B cell (primary cell): ENCODE measurements around the gene SRGAP1.

Experiments
- EZH2 ChIP-seq: IDR thresholded peaks from 2 replicates; pipeline ENCODE4 v1.6.1; 2012; ENCODE audit warnings: borderline replicate concordance, low read depth, mild to moderate bottlenecking, moderate library complexity, low read length; ENCODE audit not compliant: insufficient read depth, poor library complexity, severe bottlenecking
- TF ChIP-seq, protein P1 (sequence below): fragments of 200-600 bp; IDR thresholded peaks from one replicate; pipeline ENCODE4 v1.8.0; 2022; ENCODE audit warnings: antibody characterized with exemption, mild to moderate bottlenecking

- TF ChIP-seq, protein P1, sequence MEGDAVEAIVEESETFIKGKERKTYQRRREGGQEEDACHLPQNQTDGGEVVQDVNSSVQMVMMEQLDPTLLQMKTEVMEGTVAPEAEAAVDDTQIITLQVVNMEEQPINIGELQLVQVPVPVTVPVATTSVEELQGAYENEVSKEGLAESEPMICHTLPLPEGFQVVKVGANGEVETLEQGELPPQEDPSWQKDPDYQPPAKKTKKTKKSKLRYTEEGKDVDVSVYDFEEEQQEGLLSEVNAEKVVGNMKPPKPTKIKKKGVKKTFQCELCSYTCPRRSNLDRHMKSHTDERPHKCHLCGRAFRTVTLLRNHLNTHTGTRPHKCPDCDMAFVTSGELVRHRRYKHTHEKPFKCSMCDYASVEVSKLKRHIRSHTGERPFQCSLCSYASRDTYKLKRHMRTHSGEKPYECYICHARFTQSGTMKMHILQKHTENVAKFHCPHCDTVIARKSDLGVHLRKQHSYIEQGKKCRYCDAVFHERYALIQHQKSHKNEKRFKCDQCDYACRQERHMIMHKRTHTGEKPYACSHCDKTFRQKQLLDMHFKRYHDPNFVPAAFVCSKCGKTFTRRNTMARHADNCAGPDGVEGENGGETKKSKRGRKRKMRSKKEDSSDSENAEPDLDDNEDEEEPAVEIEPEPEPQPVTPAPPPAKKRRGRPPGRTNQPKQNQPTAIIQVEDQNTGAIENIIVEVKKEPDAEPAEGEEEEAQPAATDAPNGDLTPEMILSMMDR = no peak
- no peak for TF ChIP-seq EZH2
Measured at GRCh38 chr12:63885401-63885800, 40.9 kb downstream of the SRGAP1 start.
